KMS-11 (cell line): ENCODE data around the gene TMEM52.

ENCODE experiments used
- H2AFZ ChIP-seq: fragments of 200-600 bp; sonication (generic); 2 replicates; pipeline ENCODE4 v1.6.1; 2016; ENCODE audit warnings: antibody characterized with exemption, mixed run types, low read depth
- H3K27ac ChIP-seq: fragments of 200-600 bp; sonication (generic); 2 replicates; pipeline ENCODE4 v1.6.1; 2016; ENCODE audit warnings: mild to moderate bottlenecking, mixed run types
- H3K27me3 ChIP-seq: fragments of 200-600 bp; sonication (generic); 2 replicates; pipeline ENCODE4 v1.6.1; 2017; ENCODE audit warnings: mild to moderate bottlenecking, low read depth, mixed run types, moderate library complexity; ENCODE audit not compliant: insufficient read depth
- H3K36me3 ChIP-seq: fragments of 200-600 bp; sonication (generic); 2 replicates; pipeline ENCODE4 v1.6.1; 2017; ENCODE audit warnings: mild to moderate bottlenecking, mixed run types; ENCODE audit not compliant: insufficient read depth
- H3K4me1 ChIP-seq: fragments of 200-600 bp; sonication (generic); 2 replicates; pipeline ENCODE4 v1.6.1; 2016; ENCODE audit warnings: mild to moderate bottlenecking, low read depth, mixed run types; ENCODE audit not compliant: poor library complexity, severe bottlenecking
- H3K4me2 ChIP-seq: fragments of 200-600 bp; sonication (generic); 2 replicates; pipeline ENCODE4 v1.7.0; 2016; ENCODE audit warnings: mild to moderate bottlenecking, mixed run types
- H3K4me3 ChIP-seq: fragments of 200-600 bp; sonication (generic); IDR thresholded peaks from 2 replicates; pipeline ENCODE4 v1.6.1; 2017; ENCODE audit warnings: low read depth, low read length, mixed read lengths; ENCODE audit not compliant: insufficient read depth
- H3K79me2 ChIP-seq: fragments of 200-600 bp; sonication (generic); 2 replicates; pipeline ENCODE4 v1.6.1; 2016; ENCODE audit warnings: low read depth, mixed run types; ENCODE audit not compliant: insufficient read depth
- H3K9ac ChIP-seq: fragments of 200-600 bp; sonication (generic); 2 replicates; pipeline ENCODE4 v1.6.1; 2016; ENCODE audit warnings: mild to moderate bottlenecking, mixed run types
- H4K20me1 ChIP-seq: fragments of 200-600 bp; sonication (generic); 2 replicates; pipeline ENCODE4 v1.6.1; 2016; ENCODE audit warnings: mild to moderate bottlenecking, mixed run types; ENCODE audit not compliant: insufficient read depth
- CTCF ChIP-seq: fragments of 200-600 bp; sonication (generic); conservative IDR thresholded peaks from 2 replicates; pipeline ENCODE4 v1.6.1; 2017; ENCODE audit warnings: low read depth, mild to moderate bottlenecking, antibody characterized with exemption, low read length, moderate library complexity, mixed read lengths

TMEM52 gene

GRCh38 chr1:1918901-1919303 is at the start of gene TMEM52:
TMEM52 (minus strand) TSS chr1:1919279; CDS start chr1:1919265, 14 bp downstream.
- Histone ChIP-seq H3K9ac (peak within 1 kb of the TSS; percentile 65; the same call in 1 of the 2 replicates), H3K4me1 (peaks cover 10% of the 10 kb centered on the region)

GRCh38 chr1:1967879-1968278 is 48.8 kb upstream of the TMEM52 start:
- TF ChIP-seq CTCF: no peak
- no peak overlapping the region for H3K4me3 ChIP-seq
- no peaks in the 10 kb centered on the region for H3K36me3 ChIP-seq
- H3K79me2 ChIP-seq: no peaks in the 10 kb centered on the region
- H3K4me1 ChIP-seq: no peaks in the 10 kb centered on the region
- H3K9ac ChIP-seq: no peak overlapping the region
- no peak overlapping the region for H2AFZ ChIP-seq
- H4K20me1 ChIP-seq: no peaks in the 10 kb centered on the region
- peaks cover 63% of the 10 kb centered on the region for H3K27me3 ChIP-seq
- H3K27ac ChIP-seq: no peak overlapping the region
- H3K4me2 ChIP-seq: no peak overlapping the region

More at GRCh38 chr1:1918901-1919303, at the start of gene TMEM52:
- Histone ChIP-seq H3K36me3 (no peaks in the 10 kb centered on the region), H3K27me3 (peaks cover 26% of the 10 kb centered on the region), H3K27ac (0 out of 2 replicates have a peak within 1 kb of the TSS, but pooled peaks have one; percentile 32), H4K20me1 (no peaks in the 10 kb centered on the region), H3K79me2 (no peaks in the 10 kb centered on the region), H2AFZ (peak within 1 kb of the TSS; percentile 64), H3K4me3 (peak within 1 kb of the TSS; percentile 67), H3K4me2 (peak within 1 kb of the TSS; percentile 64)
- no peak for TF ChIP-seq CTCF

- H3K4me3 ChIP-seq: no peak overlapping the region
- H3K79me2 ChIP-seq: no peaks in the 10 kb centered on the region
- H3K27ac ChIP-seq: no peak overlapping the region
- H3K9ac ChIP-seq: no peak overlapping the region
- no peaks in the 10 kb centered on the region for H3K36me3 ChIP-seq
- TF ChIP-seq CTCF: no peak
- no peaks in the 10 kb centered on the region for H4K20me1 ChIP-seq
- H3K4me2 ChIP-seq: no peak overlapping the region
- H3K27me3 ChIP-seq: peaks cover 64% of the 10 kb centered on the region
- no peaks in the 10 kb centered on the region for H3K4me1 ChIP-seq
- H2AFZ ChIP-seq: no peak overlapping the region
Measured at GRCh38 chr1:1967151-1967550, 48.1 kb upstream of the TMEM52 start.

- no peak overlapping the region for H3K4me2 ChIP-seq
- no peak overlapping the region for H2AFZ ChIP-seq
- no peaks in the 10 kb centered on the region for H3K79me2 ChIP-seq
- peaks cover 70% of the 10 kb centered on the region for H3K27me3 ChIP-seq
- H3K9ac ChIP-seq: no peak overlapping the region
- no peaks in the 10 kb centered on the region for H3K36me3 ChIP-seq
- no peak overlapping the region for H3K27ac ChIP-seq
- no peak for TF ChIP-seq CTCF
- no peaks in the 10 kb centered on the region for H4K20me1 ChIP-seq
- no peak overlapping the region for H3K4me3 ChIP-seq
- H3K4me1 ChIP-seq: no peaks in the 10 kb centered on the region
Measured at GRCh38 chr1:1966071-1966740, 47.1 kb upstream of the TMEM52 start.
